Hepatocyte (in vitro differentiated cells): ENCODE measurements around the gene LHX5. TPM values are rescaled to one million over a fixed set of nuclear protein-coding genes. Genes with fewer than 3 reads are reported as not detected.

Experiments
- DNase-seq: peaks from one replicate; pipeline ENCODE4 v3.0.0-alpha.2; 2016; ENCODE audit warnings: low spot score
- H2AFZ ChIP-seq: fragments of 200-600 bp; sonication (generic); 2 replicates; pipeline ENCODE4 v1.6.0; 2016; ENCODE audit warnings: antibody characterized with exemption, mild to moderate bottlenecking
- H3K27ac ChIP-seq: fragments of 200-600 bp; sonication (generic); 2 replicates; pipeline ENCODE4 v1.5.1; 2016; ENCODE audit warnings: mild to moderate bottlenecking
- H3K27me3 ChIP-seq: fragments of 200-600 bp; sonication (generic); 2 replicates; pipeline ENCODE4 v1.6.1; 2016
- H3K36me3 ChIP-seq: fragments of 200-600 bp; sonication (generic); replicated peaks from 2 replicates; pipeline ENCODE4 v1.5.1; 2016; ENCODE audit warnings: low read depth; ENCODE audit not compliant: insufficient read depth
- H3K4me1 ChIP-seq: fragments of 200-600 bp; sonication (generic); 2 replicates; pipeline ENCODE4 v1.5.1; 2016; ENCODE audit warnings: mild to moderate bottlenecking, moderate library complexity; ENCODE audit not compliant: insufficient read depth
- H3K4me2 ChIP-seq: fragments of 200-600 bp; sonication (generic); 2 replicates; pipeline ENCODE4 v1.6.0; 2016
- H3K4me3 ChIP-seq: fragments of 200-600 bp; sonication (generic); 2 replicates; pipeline ENCODE4 v1.5.1; 2016; ENCODE audit warnings: mild to moderate bottlenecking
- H3K79me2 ChIP-seq: fragments of 200-600 bp; sonication (generic); 2 replicates; pipeline ENCODE4 v1.6.0; 2017; ENCODE audit warnings: mild to moderate bottlenecking
- H3K9me2 ChIP-seq: fragments of 200-600 bp; sonication (generic); replicated peaks from 2 replicates; pipeline ENCODE4 v1.6.0; 2017; ENCODE audit warnings: mild to moderate bottlenecking; ENCODE audit not compliant: insufficient read depth
- H3K9me3 ChIP-seq: fragments of 200-600 bp; sonication (generic); 2 replicates; pipeline ENCODE4 v1.5.1; 2016; ENCODE audit warnings: low read depth, mild to moderate bottlenecking
- H4K20me1 ChIP-seq: fragments of 200-600 bp; sonication (generic); 2 replicates; pipeline ENCODE4 v1.6.0; 2016; ENCODE audit warnings: mild to moderate bottlenecking; ENCODE audit not compliant: insufficient read depth, poor library complexity, severe bottlenecking
- EZH2 ChIP-seq: fragments of 200-600 bp; sonication (generic); IDR thresholded peaks from 2 replicates; pipeline ENCODE4 v1.6.1; 2016; ENCODE audit warnings: antibody characterized with exemption, mild to moderate bottlenecking, borderline replicate concordance
- EZH2phosphoT487 ChIP-seq: fragments of 200-600 bp; sonication (generic); IDR thresholded peaks from one replicate; pipeline ENCODE4 v1.6.1; 2018; ENCODE audit warnings: antibody characterized with exemption, mild to moderate bottlenecking, low read depth, moderate library complexity; ENCODE audit not compliant: unreplicated experiment, severe bottlenecking
- WGBS: methylation state at CpG from one replicate; pipeline ENCODE4 v1.1.6; 2016; ENCODE audit warnings: low lambda C conversion rate; ENCODE audit errors: missing lambda C conversion rate; 5-methylcytosine and 5-hydroxymethylcytosine counted together
- polyA plus RNA-seq: library from polyadenylated mRNA; unstranded; fragments of >200 nt; fragmentation: Nextera tagmentation; extraction: Ambion mirVana; gene quantifications from 2 replicates; pipeline ENCODE4 v1.2.1, GENCODE V29; 2016
- total RNA-seq: library from RNA; depleted of rRNA; stranded (reverse); fragments of >200 nt; gene quantifications from 2 replicates; pipeline ENCODE4 v1.2.3, GENCODE V29; 2014
- TF ChIP-seq, protein P1 (sequence below): fragments of 200-600 bp; sonication (generic); IDR thresholded peaks from 2 replicates; pipeline ENCODE4 v1.5.1; 2016; ENCODE audit warnings: antibody characterized with exemption, mild to moderate bottlenecking; ENCODE audit not compliant: poor library complexity

The LHX5 gene
- total and polyA plus RNA-seq, 2 experiments from 2014 or later: 0.06 to 0.10 TPM

DNA sequence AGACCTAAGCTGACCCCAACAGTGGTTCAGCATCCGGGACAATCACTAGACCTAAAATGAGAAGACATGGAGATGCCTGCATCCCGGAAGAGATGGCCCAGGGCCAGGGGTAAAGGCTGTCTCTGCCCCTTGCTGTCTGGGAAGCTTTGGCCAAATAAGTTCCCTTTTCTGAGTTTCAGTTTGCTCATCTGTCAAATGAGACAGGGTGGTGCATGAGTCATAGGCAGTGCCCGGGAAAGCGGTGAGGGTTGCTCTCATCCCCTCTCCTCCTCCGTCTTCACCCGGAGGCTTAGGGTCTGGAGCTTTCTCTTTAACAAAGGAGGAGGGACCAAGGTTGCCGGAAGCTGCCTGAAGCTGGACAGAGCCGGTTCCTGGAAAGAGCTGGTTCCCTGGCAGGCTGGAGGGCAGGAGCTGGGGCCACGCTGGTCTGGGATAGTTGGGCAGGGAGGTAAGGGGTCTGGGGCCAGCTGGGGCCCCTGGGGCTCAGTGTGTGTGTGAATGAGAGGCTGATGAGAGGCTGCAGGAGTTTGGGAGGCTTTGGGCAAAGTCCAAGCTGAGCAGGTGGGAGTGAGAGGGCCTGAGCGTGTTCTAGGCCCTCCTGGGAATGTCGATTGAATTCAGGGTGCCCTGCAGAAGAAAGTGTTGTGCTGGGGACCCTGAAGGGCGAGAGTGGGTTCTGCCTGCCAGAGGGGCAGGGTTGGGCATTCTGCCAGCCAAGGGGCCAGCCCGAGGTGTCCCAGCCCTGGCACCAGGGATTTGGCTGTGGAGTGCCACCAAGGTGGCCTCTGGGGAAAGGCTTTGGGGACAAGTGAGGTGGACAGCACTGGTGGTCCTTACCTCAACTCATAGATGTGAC lies 49.4 kb downstream of the LHX5 start, which contains the start of gene SDSL:
SDSL (plus strand) TSS at position 351 of the 856 bp plus-strand sequence. CDS start 5,603 bp downstream, outside the sequence.
- Histone ChIP-seq H3K27me3 (no peaks in the 10 kb centered on the region), H3K27ac (peak within 1 kb of the TSS; percentile 85)
- WGBS: 31% methylated on average over 13 of the region's 13 CpGs

DNA sequence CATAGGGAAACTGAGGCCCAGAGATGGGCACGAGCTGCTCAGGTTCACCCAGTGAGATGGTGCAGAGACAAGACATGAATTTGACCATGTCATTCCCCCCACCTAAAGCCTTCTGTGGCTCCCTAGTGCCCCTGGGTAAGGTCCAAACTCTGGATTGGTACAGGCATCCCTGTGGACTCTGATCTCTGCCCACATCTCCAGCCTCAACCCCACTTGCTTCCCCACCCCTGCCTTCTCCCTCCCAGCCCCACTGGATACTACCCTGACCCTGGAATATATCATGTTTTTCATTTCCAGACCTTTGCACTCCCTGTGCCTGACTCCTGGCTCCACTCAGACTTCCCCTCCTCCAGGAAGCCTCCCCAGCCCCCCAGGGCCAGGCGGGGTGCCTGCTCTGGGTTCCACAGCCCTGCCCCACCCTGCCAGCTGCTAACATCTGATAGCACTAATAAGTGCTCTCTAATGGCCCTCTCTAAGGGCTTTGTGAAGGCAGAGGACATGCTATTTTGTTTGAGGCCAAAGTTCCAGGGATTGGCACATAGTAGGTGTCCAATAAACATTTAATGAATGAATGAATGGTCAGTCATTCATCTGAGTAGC lies 50.6 kb downstream of the LHX5 start:
- WGBS: 74% methylated on average over 2 of the region's 2 CpGs

More for the DNA sequence above, 49.4 kb downstream of the LHX5 start, which contains the start of gene SDSL:
- Histone ChIP-seq H3K4me1 (peaks cover 10% of the 10 kb centered on the region), H3K4me3 (peak within 1 kb of the TSS; percentile 23), H3K4me2 (peak within 1 kb of the TSS; percentile 75), H3K9me3 (no peaks in the 10 kb centered on the region), H3K36me3 (no peaks in the 10 kb centered on the region), H4K20me1 (no peaks in the 10 kb centered on the region), H3K79me2 (peaks cover 3% of the 10 kb centered on the region), H3K9me2 (no peaks in the 10 kb centered on the region), H2AFZ (peak within 1 kb of the TSS; percentile 16)
- TF ChIP-seq EZH2phosphoT487 (no peak), EZH2 (no peak)
- TF ChIP-seq, protein P1, sequence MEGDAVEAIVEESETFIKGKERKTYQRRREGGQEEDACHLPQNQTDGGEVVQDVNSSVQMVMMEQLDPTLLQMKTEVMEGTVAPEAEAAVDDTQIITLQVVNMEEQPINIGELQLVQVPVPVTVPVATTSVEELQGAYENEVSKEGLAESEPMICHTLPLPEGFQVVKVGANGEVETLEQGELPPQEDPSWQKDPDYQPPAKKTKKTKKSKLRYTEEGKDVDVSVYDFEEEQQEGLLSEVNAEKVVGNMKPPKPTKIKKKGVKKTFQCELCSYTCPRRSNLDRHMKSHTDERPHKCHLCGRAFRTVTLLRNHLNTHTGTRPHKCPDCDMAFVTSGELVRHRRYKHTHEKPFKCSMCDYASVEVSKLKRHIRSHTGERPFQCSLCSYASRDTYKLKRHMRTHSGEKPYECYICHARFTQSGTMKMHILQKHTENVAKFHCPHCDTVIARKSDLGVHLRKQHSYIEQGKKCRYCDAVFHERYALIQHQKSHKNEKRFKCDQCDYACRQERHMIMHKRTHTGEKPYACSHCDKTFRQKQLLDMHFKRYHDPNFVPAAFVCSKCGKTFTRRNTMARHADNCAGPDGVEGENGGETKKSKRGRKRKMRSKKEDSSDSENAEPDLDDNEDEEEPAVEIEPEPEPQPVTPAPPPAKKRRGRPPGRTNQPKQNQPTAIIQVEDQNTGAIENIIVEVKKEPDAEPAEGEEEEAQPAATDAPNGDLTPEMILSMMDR: no peak
- DNase-seq: peak; percentile 88

DNA sequence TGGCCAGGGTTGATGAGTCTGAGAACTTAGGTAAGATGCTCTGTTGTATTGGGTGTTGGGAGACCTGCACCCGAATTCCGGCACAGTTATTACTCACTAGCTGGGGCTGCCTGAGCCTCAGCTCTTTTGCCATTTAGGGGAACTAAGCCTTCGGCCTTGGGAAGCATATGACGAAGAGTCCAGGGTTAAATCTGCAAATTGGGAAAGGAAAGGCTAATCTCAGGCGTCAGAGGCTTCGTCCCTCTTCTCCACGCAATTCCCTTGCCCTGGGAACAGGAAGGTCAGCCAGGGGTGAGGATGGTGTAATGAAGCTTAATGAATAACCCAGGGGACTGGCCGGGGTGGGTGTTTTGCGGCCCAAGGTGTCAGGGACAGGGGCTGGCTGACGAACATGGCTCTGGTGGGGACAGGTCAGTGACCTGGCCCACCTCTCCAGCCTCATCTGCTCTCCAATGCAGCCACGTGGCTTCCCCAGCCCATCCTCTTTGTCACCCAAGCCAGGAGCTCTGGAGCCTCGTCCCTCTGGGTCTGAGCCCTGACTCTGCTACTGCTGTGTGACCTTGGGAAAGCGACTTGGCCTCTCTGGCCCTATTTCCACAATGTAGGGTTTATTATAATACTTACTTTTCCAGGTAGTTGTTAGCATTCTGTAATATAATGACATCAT lies 53.3 kb downstream of the LHX5 start:
- DNase-seq: peak; percentile 53
- Histone ChIP-seq H3K27me3 (no peaks in the 10 kb centered on the region), H2AFZ (no peak overlapping the region), H3K36me3 (no peaks in the 10 kb centered on the region), H3K4me3 (no peak overlapping the region), H3K79me2 (peaks cover under 1% of the 10 kb centered on the region), H3K27ac (peak overlapping the region; percentile 81), H4K20me1 (no peaks in the 10 kb centered on the region), H3K9me3 (no peaks in the 10 kb centered on the region), H3K4me1 (peaks cover 10% of the 10 kb centered on the region), H3K9me2 (no peaks in the 10 kb centered on the region), H3K4me2 (no peak overlapping the region)
- TF ChIP-seq, protein P1: no peak
- TF ChIP-seq EZH2 (no peak), EZH2phosphoT487 (no peak)
- WGBS: 62% methylated on average over 13 of the region's 13 CpGs

More for the DNA sequence above, 50.6 kb downstream of the LHX5 start:
- H3K36me3 ChIP-seq: no peaks in the 10 kb centered on the region
- DNase-seq: peak; percentile 32
- H3K4me2 ChIP-seq: no peak overlapping the region
- H2AFZ ChIP-seq: no peak overlapping the region
- TF ChIP-seq EZH2phosphoT487 (no peak), EZH2 (no peak)
- TF ChIP-seq, protein P1: no peak
- H3K4me3 ChIP-seq: no peak overlapping the region
- H3K27ac ChIP-seq: peak overlapping the region; percentile 85
- H3K27me3 ChIP-seq: no peaks in the 10 kb centered on the region
- H3K9me2 ChIP-seq: no peaks in the 10 kb centered on the region
- H3K79me2 ChIP-seq: peaks cover 3% of the 10 kb centered on the region
- no peaks in the 10 kb centered on the region for H3K9me3 ChIP-seq
- H4K20me1 ChIP-seq: no peaks in the 10 kb centered on the region
- H3K4me1 ChIP-seq: peaks cover 10% of the 10 kb centered on the region
